K562 (cell line): Measurements from ENCODE around the gene INTS1. TPM values are rescaled to one million over a fixed set of nuclear protein-coding genes. Genes with fewer than 3 reads are reported as not detected.

ENCODE experiments used
- FOXP4 ChIP-seq: sonication (generic); formaldehyde crosslinking; IDR thresholded peaks from 2 replicates; pipeline ENCODE4 v1.8.0; 2022; ENCODE audit warnings: mild to moderate bottlenecking, missing genetic modification reagents, borderline replicate concordance
- GABPB1 ChIP-seq: sonication (generic); formaldehyde crosslinking; IDR thresholded peaks from 2 replicates; pipeline ENCODE4 v1.8.0; 2022; ENCODE audit warnings: mild to moderate bottlenecking, missing genetic modification reagents
- KLF6 ChIP-seq: fragments of 250-450 bp; sonication (Bioruptor Pico); IDR thresholded peaks from 2 replicates; pipeline ENCODE4 v1.4.0; 2020; ENCODE audit warnings: mild to moderate bottlenecking, moderate library complexity, borderline replicate concordance
- NFIC ChIP-seq: fragments of 450-650 bp; IDR thresholded peaks from 2 replicates; pipeline ENCODE4 v1.6.1; 2017; ENCODE audit warnings: mild to moderate bottlenecking, inconsistent platforms
- POLR2G ChIP-seq: fragments of 200-400 bp; formaldehyde crosslinking; IDR thresholded peaks from 2 replicates; pipeline ENCODE4 v1.6.1; 2017; ENCODE audit warnings: low read depth, mild to moderate bottlenecking, antibody characterized with exemption, low read length, moderate library complexity
- RBFOX2 ChIP-seq: fragments of 200-400 bp; formaldehyde crosslinking; IDR thresholded peaks from 2 replicates; pipeline ENCODE4 v1.6.1; 2017; ENCODE audit warnings: low read depth, mild to moderate bottlenecking, low read length, moderate library complexity
- SOX6 ChIP-seq: fragments of 450-650 bp; IDR thresholded peaks from 2 replicates; pipeline ENCODE4 v1.6.1; 2014; ENCODE audit warnings: mild to moderate bottlenecking
- ZNF121 ChIP-seq: sonication (generic); formaldehyde crosslinking; conservative IDR thresholded peaks from 2 replicates; pipeline ENCODE4 v1.8.0; 2022; ENCODE audit warnings: missing genetic modification reagents
- ZNF134 ChIP-seq: fragments of 250-450 bp; sonication (Bioruptor Pico); conservative IDR thresholded peaks from 2 replicates; pipeline ENCODE4 v1.4.0; 2020
- ZNF384 ChIP-seq: IDR thresholded peaks from 2 replicates; pipeline ENCODE4 v1.6.1; 2012; ENCODE audit warnings: low read depth, low read length, improper control_type of control experiment
- polyA plus RNA-seq, 8 experiments: library from polyadenylated mRNA; depleted of rRNA in 4 of 8; stranded (reverse) in 5 of 8; unstranded in 3 of 8; fragments of >200 nt; fragmentation: Nextera tagmentation in 2 of 8; fragmentation: Illumina TruSeq in 1 of 8; extraction: Ambion mirVana in 2 of 8; extraction: Trizol in 1 of 8; gene quantifications; 2 replicates each; pipeline versions ENCODE4 v1.2.1 to v1.2.3, GENCODE V29; 2011 to 2014; ENCODE audit warnings: inconsistent platforms in 1 of 8, missing spikeins in 1 of 8
- total RNA-seq, 7 experiments: library from RNA; depleted of rRNA in 6 of 7; stranded (reverse); fragments of >200 nt in 6 of 7; fragmentation: Illumina TruSeq in 2 of 7; extraction: Trizol in 2 of 7; gene quantifications; 2 replicates each; pipeline versions ENCODE4 v1.2.1 to v1.2.3, GENCODE V29; 2011 to 2021; ENCODE audit warnings: low replicate concordance in 1 of 7

Gene INTS1
- total and polyA plus RNA-seq, 9 of the 15 experiments (the other 6 are each of a cell fraction or from before 2014, with no cell fraction given) = 0.34 to 119 (median 18.5) TPM

- TF ChIP-seq FOXP4 (CRISPR knock-in tag) (no peak), ZNF121 (CRISPR knock-in tag) (no peak), GABPB1 (CRISPR knock-in tag) (no peak), NFIC (no peak), POLR2G (peak; percentile 43), SOX6 (no peak), RBFOX2 (peak; percentile 58), ZNF384 (no peak), KLF6 (CRISPR knock-in tag) (no peak), ZNF134 (no peak)
These were observed 2.5 kb downstream of the INTS1 start (continued) for GRCh38 chr7:1501487-1502270.
